A673 (cell line): Measurements from ENCODE around the gene ARPP21.

Experiments
- EZH2 ChIP-seq: fragments of 200-600 bp; sonication (generic); IDR thresholded peaks from 2 replicates; pipeline ENCODE4 v1.6.1; 2017; ENCODE audit warnings: borderline replicate concordance, low read depth, mild to moderate bottlenecking, mixed read lengths, antibody characterized with exemption, low read length; ENCODE audit not compliant: poor library complexity, severe bottlenecking
- TF ChIP-seq, protein P1 (sequence below): fragments of 300-800, 200-600 bp; sonication (generic); conservative IDR thresholded peaks from 2 replicates; pipeline ENCODE4 v1.5.1; 2017; ENCODE audit warnings: low read depth, mild to moderate bottlenecking, antibody characterized with exemption, low read length, moderate library complexity, mixed read lengths

DNA sequence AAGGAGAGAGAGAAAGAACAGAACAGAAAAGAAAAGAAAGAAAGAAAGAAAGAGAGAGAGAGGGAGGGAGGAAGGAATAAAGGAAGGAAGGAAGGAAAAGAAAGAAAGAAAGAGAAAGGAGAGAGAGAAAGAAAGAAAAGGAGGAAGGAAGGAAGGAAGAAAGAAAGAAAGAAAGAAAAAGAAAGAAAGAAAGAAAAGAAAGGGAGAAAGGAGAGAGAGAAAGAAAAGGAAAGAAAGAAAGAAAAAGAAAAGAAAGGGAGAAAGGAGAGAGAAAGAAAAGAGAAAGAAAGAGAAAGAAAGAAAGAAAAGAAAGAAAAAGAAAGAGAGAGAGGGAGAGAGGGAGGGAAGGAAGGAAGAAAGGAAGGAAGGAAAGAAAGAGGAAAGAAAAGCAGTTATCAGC lies 108.8 kb downstream of the ARPP21 start:
- TF ChIP-seq, protein P1, sequence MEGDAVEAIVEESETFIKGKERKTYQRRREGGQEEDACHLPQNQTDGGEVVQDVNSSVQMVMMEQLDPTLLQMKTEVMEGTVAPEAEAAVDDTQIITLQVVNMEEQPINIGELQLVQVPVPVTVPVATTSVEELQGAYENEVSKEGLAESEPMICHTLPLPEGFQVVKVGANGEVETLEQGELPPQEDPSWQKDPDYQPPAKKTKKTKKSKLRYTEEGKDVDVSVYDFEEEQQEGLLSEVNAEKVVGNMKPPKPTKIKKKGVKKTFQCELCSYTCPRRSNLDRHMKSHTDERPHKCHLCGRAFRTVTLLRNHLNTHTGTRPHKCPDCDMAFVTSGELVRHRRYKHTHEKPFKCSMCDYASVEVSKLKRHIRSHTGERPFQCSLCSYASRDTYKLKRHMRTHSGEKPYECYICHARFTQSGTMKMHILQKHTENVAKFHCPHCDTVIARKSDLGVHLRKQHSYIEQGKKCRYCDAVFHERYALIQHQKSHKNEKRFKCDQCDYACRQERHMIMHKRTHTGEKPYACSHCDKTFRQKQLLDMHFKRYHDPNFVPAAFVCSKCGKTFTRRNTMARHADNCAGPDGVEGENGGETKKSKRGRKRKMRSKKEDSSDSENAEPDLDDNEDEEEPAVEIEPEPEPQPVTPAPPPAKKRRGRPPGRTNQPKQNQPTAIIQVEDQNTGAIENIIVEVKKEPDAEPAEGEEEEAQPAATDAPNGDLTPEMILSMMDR, result no peak
- no peak for TF ChIP-seq EZH2
